Measurements from ENCODE around the gene WDTC1. TPM values are rescaled to one million over a fixed set of nuclear protein-coding genes. Genes with fewer than 3 reads are reported as not detected.

Gene WDTC1
- total and polyA plus RNA-seq, 4 donors, result 19.8 to 41.0 (median 30.2) TPM

DNA sequence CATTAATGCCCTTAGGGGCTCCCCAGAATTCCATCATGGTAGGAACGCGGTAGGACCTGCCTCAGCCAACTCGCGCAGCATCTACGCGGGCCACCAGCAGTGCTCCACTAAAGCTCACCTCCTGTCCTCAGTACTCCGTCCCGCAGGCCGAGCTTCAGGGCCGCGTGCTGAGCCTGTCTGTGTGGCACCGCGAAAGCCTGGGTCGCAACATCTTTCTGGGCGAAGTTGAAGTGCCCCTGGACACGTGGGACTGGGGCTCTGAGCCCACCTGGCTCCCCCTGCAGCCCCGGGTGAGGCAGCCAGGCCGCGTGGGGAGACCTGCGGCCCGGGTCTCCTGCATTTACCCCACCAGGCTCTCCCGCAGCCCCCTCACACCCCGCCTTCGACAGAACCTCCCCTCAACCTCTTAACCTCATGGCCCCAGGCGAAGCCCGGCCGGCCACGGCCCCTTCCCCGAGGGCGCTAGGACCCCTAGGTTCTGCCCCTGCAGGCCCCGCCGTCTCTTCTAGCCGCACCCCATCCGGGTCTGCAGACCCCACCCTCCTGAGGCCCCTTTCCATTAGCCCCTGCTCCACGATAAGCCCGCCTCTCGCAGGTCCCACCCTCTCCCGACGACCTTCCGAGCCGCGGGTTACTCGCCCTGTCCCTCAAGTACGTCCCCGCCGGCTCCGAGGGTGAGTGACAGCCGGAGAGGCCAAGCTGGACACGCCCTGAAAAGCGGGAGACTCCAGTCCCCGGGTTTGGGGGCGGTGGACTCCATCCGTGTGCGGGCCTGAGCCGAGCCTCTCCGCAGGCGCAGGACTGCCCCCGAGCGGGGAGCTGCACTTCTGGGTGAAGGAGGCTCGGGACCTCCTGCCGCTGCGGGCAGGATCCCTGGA, 116.5 kb downstream of the WDTC1 start:
- Histone ChIP-seq H3K27me3 (ENCODE audit: control insufficient read depth in 3 of 3, insufficient read depth in 3 of 3, low read length in 2 of 3) (peaks cover 0 to 15% (median 0%) of the 10 kb centered on the region in 3 donors), H3K9ac (ENCODE audit: insufficient read depth in 1 of 2, low read length in 2 of 2) (no peak overlapping the region), H3K27ac (ENCODE audit: low read depth in 1 of 2, low read length in 1 of 2) (peak overlapping the region in 1 of 2 donors; percentile 3), H3K9me3 (ENCODE audit: control insufficient read depth in 4 of 4, insufficient read depth in 3 of 4, low read length in 3 of 4) (no peaks in the 10 kb centered on the region), H3K4me1 (ENCODE audit: control insufficient read depth in 5 of 5, insufficient read depth in 5 of 5, low read length in 5 of 5) (peaks cover 0 to 22% (median 5%) of the 10 kb centered on the region in 5 donors), H3K4me3 (no peak overlapping the region), H3K36me3 (ENCODE audit: control insufficient read depth in 4 of 4, insufficient read depth in 4 of 4, low read length in 4 of 4) (peaks cover 0 to 25% (median 5%) of the 10 kb centered on the region in 4 donors)
- TF ChIP-seq, protein P1, sequence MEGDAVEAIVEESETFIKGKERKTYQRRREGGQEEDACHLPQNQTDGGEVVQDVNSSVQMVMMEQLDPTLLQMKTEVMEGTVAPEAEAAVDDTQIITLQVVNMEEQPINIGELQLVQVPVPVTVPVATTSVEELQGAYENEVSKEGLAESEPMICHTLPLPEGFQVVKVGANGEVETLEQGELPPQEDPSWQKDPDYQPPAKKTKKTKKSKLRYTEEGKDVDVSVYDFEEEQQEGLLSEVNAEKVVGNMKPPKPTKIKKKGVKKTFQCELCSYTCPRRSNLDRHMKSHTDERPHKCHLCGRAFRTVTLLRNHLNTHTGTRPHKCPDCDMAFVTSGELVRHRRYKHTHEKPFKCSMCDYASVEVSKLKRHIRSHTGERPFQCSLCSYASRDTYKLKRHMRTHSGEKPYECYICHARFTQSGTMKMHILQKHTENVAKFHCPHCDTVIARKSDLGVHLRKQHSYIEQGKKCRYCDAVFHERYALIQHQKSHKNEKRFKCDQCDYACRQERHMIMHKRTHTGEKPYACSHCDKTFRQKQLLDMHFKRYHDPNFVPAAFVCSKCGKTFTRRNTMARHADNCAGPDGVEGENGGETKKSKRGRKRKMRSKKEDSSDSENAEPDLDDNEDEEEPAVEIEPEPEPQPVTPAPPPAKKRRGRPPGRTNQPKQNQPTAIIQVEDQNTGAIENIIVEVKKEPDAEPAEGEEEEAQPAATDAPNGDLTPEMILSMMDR (IDR thresholded peaks at IDR 0.05; ENCODE audit: control extremely low read depth, extremely low read depth), result no peak
- WGBS, 2 donors, result 59 to 76% methylated on average over 62 of the region's 62 CpGs
- peak; percentile 51 to 62 (median 61) for DNase-seq
- no peak for ATAC-seq (ENCODE audit: insufficient read depth, low FRiP score)

DNA sequence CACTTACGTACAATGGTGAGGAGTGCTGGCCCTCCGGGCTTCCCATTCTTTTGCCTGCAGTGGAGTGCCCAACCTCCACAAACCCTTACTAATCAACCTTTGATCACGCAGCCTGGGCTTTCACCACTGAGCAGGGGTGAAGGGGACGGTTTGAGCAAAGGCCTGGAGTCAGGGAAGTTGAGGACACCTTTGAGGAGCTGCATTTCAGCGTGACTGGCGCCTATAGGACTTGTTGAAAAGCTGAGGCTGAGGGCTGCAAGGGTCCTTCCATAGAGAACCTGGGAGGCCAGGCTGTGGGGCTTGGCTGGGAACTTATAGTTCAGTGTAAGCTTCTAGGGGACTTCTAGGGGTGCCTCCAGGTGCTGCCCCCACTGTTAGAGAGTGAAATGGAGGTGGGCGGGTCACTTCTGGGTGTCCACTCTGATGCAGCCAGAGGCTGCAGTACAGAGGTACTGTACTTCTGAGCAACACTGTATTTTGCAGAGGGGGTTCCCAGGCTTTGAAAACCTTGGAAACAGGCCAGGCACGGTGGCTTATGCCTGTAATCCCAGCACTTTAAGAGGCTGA, 117.2 kb downstream of the WDTC1 start:
- H3K4me1 ChIP-seq (ENCODE audit: control insufficient read depth in 5 of 5, insufficient read depth in 5 of 5, low read length in 5 of 5), result peaks cover 0 to 22% (median 5%) of the 10 kb centered on the region in 5 donors
- 64 to 76% methylated on average over 8 of the region's 8 CpGs for WGBS, 2 donors
- H3K27me3 ChIP-seq (ENCODE audit: control insufficient read depth in 3 of 3, insufficient read depth in 3 of 3, low read length in 2 of 3), result peaks cover 0 to 15% (median 0%) of the 10 kb centered on the region in 3 donors
- no peak overlapping the region for H3K9ac ChIP-seq (ENCODE audit: insufficient read depth in 1 of 2, low read length in 2 of 2)
- H3K36me3 ChIP-seq (ENCODE audit: control insufficient read depth in 4 of 4, insufficient read depth in 4 of 4, low read length in 4 of 4), result peaks cover 0 to 32% (median 5%) of the 10 kb centered on the region in 4 donors
- peak overlapping the region in 1 of 2 donors; percentile 3 for H3K27ac ChIP-seq (ENCODE audit: low read depth in 1 of 2, low read length in 1 of 2)
- TF ChIP-seq, protein P1 (IDR thresholded peaks at IDR 0.05; ENCODE audit: control extremely low read depth, extremely low read depth), result no peak
- H3K4me3 ChIP-seq, result no peak overlapping the region
- ATAC-seq (ENCODE audit: insufficient read depth, low FRiP score) (no peak), DNase-seq (no peak)
- H3K9me3 ChIP-seq (ENCODE audit: control insufficient read depth in 4 of 4, insufficient read depth in 3 of 4, low read length in 3 of 4), result no peaks in the 10 kb centered on the region

DNA sequence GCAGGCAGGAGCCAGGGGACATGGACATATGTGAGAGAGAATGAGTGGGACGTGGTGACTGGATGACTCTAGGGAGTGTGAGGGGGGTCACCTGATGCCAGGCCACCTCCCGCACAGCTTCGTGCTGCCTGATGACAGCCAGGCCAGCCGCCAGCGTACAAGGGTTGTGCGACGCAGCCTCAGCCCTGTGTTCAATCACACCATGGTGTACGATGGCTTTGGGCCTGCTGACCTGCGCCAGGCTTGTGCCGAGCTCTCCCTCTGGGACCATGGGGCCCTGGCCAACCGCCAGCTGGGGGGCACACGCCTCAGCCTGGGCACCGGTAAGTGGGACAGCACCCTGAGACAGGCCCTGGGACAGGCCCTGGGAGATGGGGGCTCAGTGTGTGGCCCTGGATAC, 118.7 kb downstream of the WDTC1 start:
- DNase-seq, result no peak

More for the DNA sequence above, 118.7 kb downstream of the WDTC1 start:
- ATAC-seq (ENCODE audit: insufficient read depth, low FRiP score), result no peak
- no peaks in the 10 kb centered on the region for H3K9me3 ChIP-seq (ENCODE audit: control insufficient read depth in 4 of 4, insufficient read depth in 3 of 4, low read length in 3 of 4)
- H3K27me3 ChIP-seq (ENCODE audit: control insufficient read depth in 3 of 3, insufficient read depth in 3 of 3, low read length in 2 of 3), result peaks cover 0 to 15% (median 0%) of the 10 kb centered on the region in 3 donors
- 94 to 96% methylated on average over 13 of the region's 13 CpGs for WGBS, 2 donors
- peaks cover 0 to 44% (median 5%) of the 10 kb centered on the region in 4 donors for H3K36me3 ChIP-seq (ENCODE audit: control insufficient read depth in 4 of 4, insufficient read depth in 4 of 4, low read length in 4 of 4)
- TF ChIP-seq, protein P1 (IDR thresholded peaks at IDR 0.05; ENCODE audit: control extremely low read depth, extremely low read depth), result no peak
- no peak overlapping the region for H3K4me3 ChIP-seq
- H3K27ac ChIP-seq (ENCODE audit: low read depth in 1 of 2, low read length in 1 of 2), result no peak overlapping the region
- no peak overlapping the region for H3K9ac ChIP-seq (ENCODE audit: insufficient read depth in 1 of 2, low read length in 2 of 2)
- peaks cover 0 to 26% (median 8%) of the 10 kb centered on the region in 5 donors for H3K4me1 ChIP-seq (ENCODE audit: control insufficient read depth in 5 of 5, insufficient read depth in 5 of 5, low read length in 5 of 5)

Data from lung (tissue), 12 donors.